ENCODE results near the gene GNB1L.

The GNB1L gene

DNA sequence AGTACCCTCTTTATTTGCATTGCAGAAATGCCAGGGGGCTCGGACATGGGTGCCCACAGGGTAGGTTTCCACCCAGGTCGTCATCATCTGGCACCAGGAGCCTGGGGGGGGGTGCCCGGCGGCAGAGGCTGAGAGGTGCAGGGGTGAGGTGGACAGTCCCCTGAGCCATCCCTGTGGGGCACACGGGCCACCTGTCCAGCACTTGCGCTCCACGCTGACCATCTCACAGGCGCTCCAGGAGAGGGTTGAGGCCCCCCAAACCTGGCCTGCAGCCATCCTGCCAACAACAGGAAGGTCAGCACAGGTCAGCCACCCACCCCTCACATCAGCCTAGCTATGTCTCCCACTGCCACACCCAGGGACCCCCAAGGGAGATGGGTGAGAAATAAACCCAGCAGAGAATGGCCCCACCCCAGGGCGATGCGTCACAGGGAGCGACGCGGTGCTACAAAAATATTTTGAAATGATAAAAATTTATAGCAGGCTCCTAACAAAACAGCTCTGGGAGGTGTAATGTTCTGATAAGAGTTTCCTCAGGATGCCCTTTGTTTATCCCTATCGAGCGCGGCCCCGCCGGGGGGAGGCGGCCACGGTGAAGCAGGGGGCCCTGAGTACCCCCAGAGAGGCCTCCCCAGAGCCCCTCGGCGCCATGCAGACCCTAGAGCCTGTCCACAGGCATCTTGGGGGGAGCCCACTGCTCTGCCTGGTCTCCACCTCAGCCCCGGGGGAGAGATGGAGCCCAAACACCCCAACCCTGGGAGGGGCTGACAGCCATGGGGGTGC lies 21.0 kb upstream of the GNB1L start:
- TF ChIP-seq CTCF (IDR thresholded peaks at IDR 0.05; ENCODE audit: low read length): no peak
- no peak for TF ChIP-seq EZH2phosphoT487 (IDR thresholded peaks at IDR 0.05; ENCODE audit: low read length)
- no peak for TF ChIP-seq EZH2 (optimal IDR thresholded peaks at IDR 0.05; ENCODE audit: low read depth, low read length)
- H3K27ac ChIP-seq (ENCODE audit: low read length): no peak overlapping the region
- no peaks in the 10 kb centered on the region for H3K9me2 ChIP-seq (replicated peaks; ENCODE audit: insufficient read depth, low read length)
- no peaks in the 10 kb centered on the region for H3F3A ChIP-seq (ENCODE audit: insufficient read depth, low read length)
- no peak overlapping the region for H3K4me3 ChIP-seq (ENCODE audit: low read length)
- no peak for DNase-seq
- no peaks in the 10 kb centered on the region for H3K36me3 ChIP-seq (replicated peaks; ENCODE audit: insufficient read depth, low read length)
- H2AFZ ChIP-seq (ENCODE audit: low read length): no peak overlapping the region
- no peaks in the 10 kb centered on the region for H3K4me1 ChIP-seq (ENCODE audit: low read length)
- H3K27me3 ChIP-seq (replicated peaks; ENCODE audit: insufficient read depth, low read length): no peaks in the 10 kb centered on the region
- no peaks in the 10 kb centered on the region for H4K20me1 ChIP-seq (ENCODE audit: insufficient read depth, low read length)
- H3K79me2 ChIP-seq (ENCODE audit: low read length): no peaks in the 10 kb centered on the region
- H3K9ac ChIP-seq (ENCODE audit: low read length): no peak overlapping the region
- H3K4me2 ChIP-seq (ENCODE audit: low read depth, low read length): no peak overlapping the region
- no peaks in the 10 kb centered on the region for H3K9me3 ChIP-seq (replicated peaks; ENCODE audit: insufficient read depth, low read length)

GRCh38 chr22:19875061-19875530 lies 20.4 kb upstream of the GNB1L start:
- TF ChIP-seq EZH2 (optimal IDR thresholded peaks at IDR 0.05; ENCODE audit: low read depth, low read length): no peak
- no peak for TF ChIP-seq EZH2phosphoT487 (IDR thresholded peaks at IDR 0.05; ENCODE audit: low read length)
- no peak for TF ChIP-seq CTCF (IDR thresholded peaks at IDR 0.05; ENCODE audit: low read length)
- Histone ChIP-seq H3K27ac (ENCODE audit: low read length) (no peak overlapping the region), H3K4me3 (ENCODE audit: low read length) (no peak overlapping the region), H3K79me2 (ENCODE audit: low read length) (no peaks in the 10 kb centered on the region), H3K36me3 (replicated peaks; ENCODE audit: insufficient read depth, low read length) (no peaks in the 10 kb centered on the region), H3K4me1 (ENCODE audit: low read length) (no peaks in the 10 kb centered on the region), H3K9ac (ENCODE audit: low read length) (no peak overlapping the region), H3K9me2 (replicated peaks; ENCODE audit: insufficient read depth, low read length) (no peaks in the 10 kb centered on the region), H3K4me2 (ENCODE audit: low read depth, low read length) (no peak overlapping the region), H4K20me1 (ENCODE audit: insufficient read depth, low read length) (no peaks in the 10 kb centered on the region), H2AFZ (ENCODE audit: low read length) (no peak overlapping the region), H3K27me3 (replicated peaks; ENCODE audit: insufficient read depth, low read length) (no peaks in the 10 kb centered on the region), H3F3A (ENCODE audit: insufficient read depth, low read length) (no peaks in the 10 kb centered on the region), H3K9me3 (replicated peaks; ENCODE audit: insufficient read depth, low read length) (no peaks in the 10 kb centered on the region)
- DNase-seq: no peak

DNA sequence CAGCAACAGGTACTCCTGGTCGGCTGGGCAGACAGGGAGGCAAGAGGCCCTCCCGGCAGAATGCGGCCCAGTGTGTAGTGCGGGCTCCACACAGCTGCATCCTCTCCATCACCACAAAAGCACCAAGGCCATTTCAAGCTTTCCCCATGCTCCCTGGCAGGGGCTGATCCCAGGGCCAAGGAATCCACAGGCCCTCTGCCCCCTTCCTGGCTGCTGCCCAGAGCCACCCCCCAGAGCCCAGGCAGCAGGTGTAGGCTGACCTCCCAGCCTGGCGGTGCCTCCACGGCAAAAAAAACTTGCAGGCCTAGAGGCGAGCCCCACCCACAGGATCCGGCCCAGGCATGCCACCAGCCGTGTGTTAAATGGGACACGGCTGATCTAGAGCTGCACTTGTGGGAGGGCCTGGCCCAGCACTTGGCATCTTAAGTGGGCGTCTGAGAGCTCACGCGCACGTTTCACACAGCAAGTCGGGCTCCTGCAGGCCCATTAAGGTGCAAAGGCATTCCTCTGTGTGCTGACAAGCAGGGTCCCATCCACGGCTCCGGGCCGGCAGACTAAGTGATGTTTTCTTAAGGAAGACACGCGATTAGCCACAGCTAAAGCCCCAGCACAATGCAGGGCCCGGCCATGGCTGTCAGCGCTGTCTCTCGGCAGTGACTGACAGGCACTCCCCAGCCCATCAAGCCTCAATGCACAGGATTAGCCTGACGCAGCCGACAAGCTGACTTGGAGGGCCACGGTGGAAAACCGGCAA lies 19.8 kb upstream of the GNB1L start:
- Histone ChIP-seq H3K4me3 (ENCODE audit: low read length) (no peak overlapping the region), H3K9ac (ENCODE audit: low read length) (no peak overlapping the region), H3K4me2 (ENCODE audit: low read depth, low read length) (no peak overlapping the region), H4K20me1 (ENCODE audit: insufficient read depth, low read length) (no peaks in the 10 kb centered on the region), H3K36me3 (replicated peaks; ENCODE audit: insufficient read depth, low read length) (no peaks in the 10 kb centered on the region), H3K9me3 (replicated peaks; ENCODE audit: insufficient read depth, low read length) (no peaks in the 10 kb centered on the region), H2AFZ (ENCODE audit: low read length) (no peak overlapping the region), H3K27me3 (replicated peaks; ENCODE audit: insufficient read depth, low read length) (no peaks in the 10 kb centered on the region), H3K9me2 (replicated peaks; ENCODE audit: insufficient read depth, low read length) (no peaks in the 10 kb centered on the region), H3K4me1 (ENCODE audit: low read length) (no peaks in the 10 kb centered on the region), H3K27ac (ENCODE audit: low read length) (no peak overlapping the region), H3K79me2 (ENCODE audit: low read length) (no peaks in the 10 kb centered on the region), H3F3A (ENCODE audit: insufficient read depth, low read length) (no peaks in the 10 kb centered on the region)
- no peak for DNase-seq
- no peak for TF ChIP-seq CTCF (IDR thresholded peaks at IDR 0.05; ENCODE audit: low read length)
- TF ChIP-seq EZH2 (optimal IDR thresholded peaks at IDR 0.05; ENCODE audit: low read depth, low read length): no peak
- TF ChIP-seq EZH2phosphoT487 (IDR thresholded peaks at IDR 0.05; ENCODE audit: low read length): no peak
